Measurements from ENCODE around the gene CREB5. TPM values are rescaled to one million over a fixed set of nuclear protein-coding genes. Genes with fewer than 3 reads are reported as not detected.
A peak's percentile ranks its signal among the peaks of the same experiment; 100 is the strongest.

The CREB5 gene
- total and polyA plus RNA-seq, 2 of the 8 experiments (the other 6 are each of a cell fraction or from before 2014, with no cell fraction given) = 2.4 to 2.7 TPM

DNA sequence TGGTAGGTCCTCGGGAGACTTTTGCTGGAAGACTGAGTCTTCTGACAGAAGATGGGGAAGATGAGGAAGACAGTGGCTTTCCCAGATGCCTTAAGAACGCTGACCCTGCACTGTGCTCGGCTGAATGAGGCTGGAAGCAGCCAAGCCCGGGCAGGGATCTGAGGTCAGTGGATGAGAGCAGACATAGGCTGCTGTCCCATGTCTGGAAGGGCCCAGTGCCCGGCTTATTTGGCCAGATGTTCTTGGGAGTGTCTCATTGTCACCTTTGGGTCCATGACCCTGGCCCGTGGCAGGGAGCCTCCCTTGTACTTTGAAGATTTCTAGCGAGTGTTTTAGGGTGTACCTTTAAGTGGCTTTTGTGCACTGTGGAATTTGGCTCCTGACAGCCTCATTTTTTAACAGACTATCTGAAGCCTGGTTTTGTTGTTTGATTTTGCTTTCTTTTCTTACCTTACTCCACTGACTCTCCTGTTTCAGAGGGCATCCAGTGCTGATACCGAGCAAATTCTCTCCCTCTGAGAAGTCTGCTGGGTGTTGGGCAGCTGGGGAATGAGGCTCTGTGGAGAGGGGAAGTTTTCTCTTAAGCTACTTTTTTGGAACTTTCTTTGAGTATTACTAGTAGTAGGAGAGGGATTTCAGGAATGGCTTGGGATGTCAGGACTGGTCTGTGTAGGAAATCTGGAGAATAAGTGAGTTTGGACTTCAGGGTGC is 61.4 kb downstream of the CREB5 start:
- H3K9me3 ChIP-seq (ENCODE audit: insufficient read depth in 2 of 2, low read depth in 1 of 2, low read length in 1 of 2) = no peaks in the 10 kb centered on the region
- H3K79me2 ChIP-seq (ENCODE audit: control insufficient read depth in 1 of 2, insufficient read depth in 2 of 2, low read length in 2 of 2) = no peaks in the 10 kb centered on the region
- no peak overlapping the region for H3K4me3 ChIP-seq (ENCODE audit: extremely low read depth in 1 of 4, insufficient read depth in 2 of 4, low read depth in 3 of 4, low read length in 4 of 4)
- H3K18ac ChIP-seq (ENCODE audit: extremely low read depth, low read length) = 0 out of 2 replicates have a peak overlapping the region, but pooled peaks have one; percentile 19
- no peak overlapping the region for H3K23ac ChIP-seq (ENCODE audit: insufficient read length)
- no peak overlapping the region for H3K14ac ChIP-seq (ENCODE audit: insufficient read length)
- H3K4me1 ChIP-seq (replicated peaks in 1 of 4; ENCODE audit: control insufficient read depth in 3 of 4, insufficient read depth in 4 of 4, low read length in 3 of 4) = no peaks in the 10 kb centered on the region
- H2AFZ ChIP-seq (ENCODE audit: low read length) = peak overlapping the region; percentile 56
- H3K27me3 ChIP-seq (replicated peaks in 1 of 4; ENCODE audit: control insufficient read depth in 3 of 4, extremely low read depth in 1 of 4, insufficient read depth in 3 of 4, low read length in 3 of 4) = no peaks in the 10 kb centered on the region
- no peak overlapping the region for H2BK5ac ChIP-seq (ENCODE audit: low read depth, low read length)
- no peak overlapping the region for H2BK120ac ChIP-seq (replicated peaks; ENCODE audit: low read depth, low read length)
- H3K4me2 ChIP-seq (ENCODE audit: insufficient read depth in 1 of 2, low read depth in 2 of 2, low read length in 2 of 2) = no peak overlapping the region
- DNase-seq (ENCODE audit: low read depth in 1 of 2, low spot score in 2 of 2) = no peak
- no peak overlapping the region for H4K91ac ChIP-seq (replicated peaks; ENCODE audit: insufficient read length, low read length)
- H4K20me1 ChIP-seq (replicated peaks in 1 of 2; ENCODE audit: control insufficient read depth in 1 of 2, insufficient read depth in 2 of 2, low read length in 2 of 2) = no peaks in the 10 kb centered on the region
- H2BK20ac ChIP-seq (ENCODE audit: low read length) = no peak overlapping the region
- ChIA-PET CTCF (ENCODE audit: partially characterized antibody) (interaction anchor here (0.8 to 1.2 kb wide), 3 partner anchors 21 to 156 kb away, joined by 3 read pairs; no protein-coding TSS in a partner anchor), POLR2A (ENCODE audit: partially characterized antibody) (interaction anchor here (0.6 kb wide), 1 partner anchor 877 kb away, joined by 3 read pairs; no protein-coding TSS in a partner anchor)
- H3K36me3 ChIP-seq (ENCODE audit: control insufficient read depth in 2 of 4, insufficient read depth in 4 of 4, low read length in 3 of 4) = no peaks in the 10 kb centered on the region
- no peak overlapping the region for H2BK15ac ChIP-seq (ENCODE audit: low read length)
- no peak overlapping the region for H2BK12ac ChIP-seq (ENCODE audit: low read depth, low read length)
- no peak for FAIRE-seq
- H3K23me2 ChIP-seq (ENCODE audit: low read depth, low read length) = no peaks in the 10 kb centered on the region
- H3K4ac ChIP-seq (replicated peaks; ENCODE audit: insufficient read length, low read depth, low read length) = no peak overlapping the region
- H2AK5ac ChIP-seq (ENCODE audit: low read depth, low read length) = no peak overlapping the region
- no peaks in the 10 kb centered on the region for H3K79me1 ChIP-seq (ENCODE audit: low read depth, low read length)
- 84% methylated on average over 8 of the region's 8 CpGs; no CpG with 5 or more reads in 1 of the 2 experiments for WGBS, 2 experiments (ENCODE audit: extremely low coverage in 1 of 2, insufficient coverage in 1 of 2, insufficient read length in 1 of 2, insufficient replicate concordance in 2 of 2, low coverage in 1 of 2, low lambda C conversion rate in 2 of 2, missing lambda C conversion rate in 1 of 2)
- H4K5ac ChIP-seq (ENCODE audit: insufficient read length, low read depth, low read length) = no peak overlapping the region
- no peak overlapping the region for H3K27ac ChIP-seq (ENCODE audit: low read depth, low read length)
- no peak overlapping the region for H4K8ac ChIP-seq (ENCODE audit: extremely low read depth, insufficient read depth, low read length)
- H3K56ac ChIP-seq (replicated peaks; ENCODE audit: insufficient read length, low read depth, low read length) = no peak overlapping the region
- no peak overlapping the region for H3K9ac ChIP-seq (replicated peaks in 1 of 4; ENCODE audit: extremely low read depth in 1 of 4, low read depth in 3 of 4, low read length in 3 of 4)
- TF ChIP-seq CHD2 (IDR thresholded peaks at IDR 0.05; ENCODE audit: low read length) (no peak), POU5F1 (IDR thresholded peaks at IDR 0.05; ENCODE audit: low read depth, low read length) (no peak), CBX5 (IDR thresholded peaks at IDR 0.05; ENCODE audit: low read depth, low read length) (no peak), CTBP2 (IDR thresholded peaks at IDR 0.05; ENCODE audit: borderline replicate concordance, insufficient read depth, insufficient read length, low read length) (no peak)
- TF ChIP-seq, protein P1, sequence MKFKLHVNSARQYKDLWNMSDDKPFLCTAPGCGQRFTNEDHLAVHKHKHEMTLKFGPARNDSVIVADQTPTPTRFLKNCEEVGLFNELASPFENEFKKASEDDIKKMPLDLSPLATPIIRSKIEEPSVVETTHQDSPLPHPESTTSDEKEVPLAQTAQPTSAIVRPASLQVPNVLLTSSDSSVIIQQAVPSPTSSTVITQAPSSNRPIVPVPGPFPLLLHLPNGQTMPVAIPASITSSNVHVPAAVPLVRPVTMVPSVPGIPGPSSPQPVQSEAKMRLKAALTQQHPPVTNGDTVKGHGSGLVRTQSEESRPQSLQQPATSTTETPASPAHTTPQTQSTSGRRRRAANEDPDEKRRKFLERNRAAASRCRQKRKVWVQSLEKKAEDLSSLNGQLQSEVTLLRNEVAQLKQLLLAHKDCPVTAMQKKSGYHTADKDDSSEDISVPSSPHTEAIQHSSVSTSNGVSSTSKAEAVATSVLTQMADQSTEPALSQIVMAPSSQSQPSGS (IDR thresholded peaks at IDR 0.05; ENCODE audit: low read length) = no peak
